Measurements from ENCODE around the gene RAP1GAP.

Gene RAP1GAP

DNA sequence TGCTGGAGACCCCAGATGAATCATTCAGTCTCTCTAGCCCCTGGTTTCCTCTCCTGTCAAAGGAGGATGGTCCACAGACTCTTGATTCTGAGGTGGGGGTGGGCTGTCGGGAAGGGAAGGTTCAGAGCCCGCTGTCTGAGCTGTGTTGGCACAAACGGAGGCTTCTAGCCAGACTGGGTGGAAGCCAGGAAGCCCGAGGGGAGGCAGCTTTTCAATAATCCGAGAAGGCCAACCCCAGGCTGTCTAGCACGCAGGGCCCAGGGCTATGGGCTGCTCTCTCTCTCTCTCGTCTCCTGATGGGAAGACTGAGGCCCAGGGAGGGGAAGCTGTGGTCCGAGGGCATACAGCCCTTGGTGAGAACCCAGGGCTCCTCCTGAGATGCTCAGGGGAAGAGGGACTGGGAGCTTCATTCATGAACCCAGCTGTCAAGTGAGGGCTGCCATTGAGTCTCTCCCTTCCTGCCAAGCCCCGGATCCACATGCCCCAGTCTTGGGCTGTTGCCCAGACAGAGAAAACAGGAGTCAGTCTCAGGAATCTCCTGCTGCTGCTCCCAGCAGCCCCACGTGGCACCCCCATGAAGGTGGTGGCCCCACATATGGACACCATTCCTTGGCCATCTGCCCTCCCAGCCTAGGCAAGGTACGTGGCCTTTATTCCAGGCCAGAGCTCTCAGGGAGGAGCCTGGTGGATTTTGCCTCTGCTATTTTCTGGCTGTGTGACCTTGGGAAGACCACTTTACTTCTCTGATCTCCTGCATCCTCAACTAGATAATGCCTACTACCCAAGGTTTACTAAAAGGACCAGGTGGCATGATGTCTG, 44.4 kb downstream of the RAP1GAP start:
- DNase-seq = no peak

- DNase-seq = peak; percentile 71
Measured at GRCh38 chr1:21623410-21623961, 45.7 kb downstream of the RAP1GAP start.

- DNase-seq = no peak
Measured at GRCh38 chr1:21622466-21623315, 46.5 kb downstream of the RAP1GAP start.

DNA sequence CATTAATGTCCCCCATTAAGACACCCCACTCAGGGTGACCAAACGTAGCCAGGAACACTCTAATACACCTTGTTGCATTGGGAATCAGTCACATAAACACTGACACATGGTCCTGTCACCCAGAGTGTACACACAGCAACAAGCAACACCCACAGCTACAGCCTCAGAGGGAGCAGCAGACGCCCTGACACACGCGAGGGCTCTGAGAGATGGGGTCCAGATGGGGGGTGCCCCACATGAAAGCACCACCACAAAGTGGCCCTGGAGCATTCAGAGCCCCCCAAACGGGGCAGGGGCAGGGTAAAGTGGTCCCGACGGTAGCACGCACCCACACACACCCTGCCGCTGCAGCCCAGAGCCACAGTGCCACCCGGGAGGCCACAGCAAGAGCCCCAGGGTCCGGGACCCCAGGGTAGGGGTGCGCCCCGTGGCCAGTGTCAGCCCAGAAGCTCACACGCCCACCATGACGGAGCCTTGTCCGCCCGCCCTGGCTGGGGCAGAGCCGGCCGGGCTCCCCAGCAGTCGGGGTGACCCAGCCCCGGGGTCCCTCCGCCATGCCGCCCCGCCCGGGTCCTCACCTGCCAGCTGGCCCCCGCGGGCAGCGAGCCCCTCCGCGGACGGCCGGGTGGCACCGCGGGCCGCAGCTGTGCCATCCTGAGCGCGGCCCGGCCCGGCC, 47.3 kb downstream of the RAP1GAP start:
- no peak for DNase-seq

DNA sequence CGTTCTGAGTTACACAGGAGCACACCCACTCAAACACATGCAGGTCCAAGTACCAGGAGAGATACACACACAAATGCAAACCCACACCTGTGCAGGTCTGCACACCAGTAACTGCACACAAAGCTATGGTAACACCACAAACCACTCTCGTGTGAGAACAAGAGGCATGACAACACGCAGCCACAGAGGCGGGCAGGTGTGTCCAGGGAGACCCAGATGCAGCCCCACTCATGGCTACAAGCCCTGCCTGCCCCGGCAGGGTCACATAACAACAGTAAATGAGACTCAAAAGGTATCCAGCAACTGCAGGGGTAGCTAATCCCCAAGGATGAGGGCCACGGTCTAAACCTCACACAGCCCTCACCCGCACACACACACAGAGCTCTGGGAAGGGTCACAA, 48.1 kb downstream of the RAP1GAP start:
- no peak for DNase-seq

GRCh38 chr1:21620496-21620895, 48.7 kb downstream of the RAP1GAP start:
- no peak for DNase-seq

- no peak for DNase-seq
Measured at GRCh38 chr1:21620011-21620410, 49.1 kb downstream of the RAP1GAP start.

DNA sequence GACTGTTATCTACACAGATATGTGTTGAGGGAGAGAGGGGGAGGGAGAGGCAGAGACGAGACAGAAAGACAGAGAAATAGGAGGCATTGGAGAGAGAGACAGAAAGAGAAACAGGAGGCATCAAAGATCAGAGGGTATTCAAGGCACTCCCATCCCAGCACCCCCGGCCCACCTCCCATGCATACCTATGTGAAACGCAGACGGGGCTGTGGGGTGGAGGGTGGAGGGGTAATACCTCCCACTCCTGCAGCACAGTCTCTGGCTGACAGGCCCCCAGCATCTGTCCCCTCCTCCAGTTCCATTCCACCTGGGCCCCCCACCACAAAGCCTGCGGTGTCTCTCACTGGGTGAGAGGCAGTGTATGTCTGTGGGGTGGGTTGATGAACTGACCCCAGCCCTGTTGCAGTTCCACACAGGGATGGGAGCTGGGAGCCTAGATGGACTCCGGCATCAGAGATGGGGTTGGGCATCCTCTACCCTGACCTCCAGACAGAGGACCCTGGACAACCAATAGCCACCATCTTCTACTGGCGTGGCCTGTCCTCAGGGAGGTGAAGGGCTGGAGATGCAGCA, 49.7 kb downstream of the RAP1GAP start:
- DNase-seq = no peak

DNA sequence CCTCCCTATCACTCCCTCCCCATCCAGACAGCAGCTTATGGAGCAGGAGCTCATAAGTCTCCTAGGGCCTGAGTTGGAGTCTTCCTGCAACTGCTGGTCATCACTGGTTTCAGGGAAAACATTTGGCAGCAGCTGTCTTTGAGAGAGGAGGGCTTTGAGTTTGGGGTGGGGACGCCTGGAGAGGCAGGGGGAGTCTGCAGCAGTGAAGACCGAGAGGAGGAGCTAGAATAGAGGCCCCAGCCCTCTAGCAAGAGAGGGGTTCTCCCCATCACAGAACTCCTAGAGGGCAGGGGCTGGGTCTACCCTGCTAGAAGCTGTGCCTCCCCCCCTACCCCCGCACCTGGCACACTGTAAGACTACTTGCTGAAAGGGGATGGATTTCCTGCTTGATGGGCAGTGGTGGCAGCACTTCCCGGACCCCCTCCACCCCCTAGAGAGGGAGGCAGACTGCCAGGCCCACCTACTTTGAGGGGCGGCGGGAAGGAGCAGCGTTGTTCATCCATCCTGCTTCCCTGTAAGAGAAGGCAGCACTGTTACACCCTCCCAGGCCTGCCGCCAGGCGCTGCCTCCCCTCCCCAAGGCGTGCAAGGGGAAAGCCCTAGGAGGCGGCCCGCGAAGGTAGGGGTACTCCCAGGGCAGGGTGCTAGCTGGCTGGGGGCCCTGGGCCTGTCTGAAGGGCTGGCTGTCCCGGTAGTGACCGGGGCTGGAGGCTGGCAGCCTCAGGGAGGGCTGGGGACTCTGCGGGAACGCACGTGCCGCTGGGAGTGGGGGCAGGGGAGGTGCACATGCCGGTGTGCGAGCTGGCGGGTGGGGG, 50.4 kb downstream of the RAP1GAP start:
- DNase-seq = no peak

- DNase-seq = no peak
Measured at GRCh38 chr1:21618059-21618458, 51.1 kb downstream of the RAP1GAP start.

- DNase-seq = no peak
Measured at GRCh38 chr1:21617126-21617738, 51.9 kb downstream of the RAP1GAP start.

GRCh38 chr1:21616372-21616771, 52.8 kb downstream of the RAP1GAP start:
- no peak for DNase-seq

DNA sequence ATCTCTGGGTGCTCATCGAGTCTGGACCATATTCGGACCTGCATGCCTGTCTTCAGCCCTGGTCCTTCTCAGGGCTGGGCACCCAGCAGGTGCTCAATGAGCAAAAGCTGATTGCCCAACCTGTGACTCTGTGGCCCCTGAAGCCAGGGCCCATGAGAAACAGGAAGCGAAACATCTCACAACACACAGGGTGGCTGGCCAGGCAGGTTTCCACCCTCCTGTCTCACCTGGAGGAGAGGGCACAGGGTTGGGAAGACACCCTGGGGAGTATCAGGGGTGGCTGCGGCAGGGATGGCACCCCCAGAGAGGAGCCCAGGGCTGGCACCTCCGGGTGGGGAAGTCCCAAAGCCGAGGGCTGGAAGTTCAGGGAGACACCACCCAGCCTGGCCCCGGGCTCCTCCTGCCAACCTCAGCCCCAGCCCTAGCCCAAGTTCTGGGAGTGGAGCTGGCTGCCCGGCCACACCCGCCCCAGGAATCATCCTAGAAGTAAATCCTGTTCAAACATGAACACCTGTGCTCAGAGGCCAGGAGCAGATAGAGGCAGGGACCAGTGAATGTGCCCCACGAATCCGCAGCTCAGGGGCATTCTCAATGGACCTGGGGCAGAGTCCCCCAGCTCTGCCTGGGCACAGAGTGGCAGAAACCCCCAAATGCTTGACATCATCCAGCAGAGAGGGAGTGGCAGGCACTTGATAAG, 54.6 kb downstream of the RAP1GAP start:
- DNase-seq = no peak

DNA sequence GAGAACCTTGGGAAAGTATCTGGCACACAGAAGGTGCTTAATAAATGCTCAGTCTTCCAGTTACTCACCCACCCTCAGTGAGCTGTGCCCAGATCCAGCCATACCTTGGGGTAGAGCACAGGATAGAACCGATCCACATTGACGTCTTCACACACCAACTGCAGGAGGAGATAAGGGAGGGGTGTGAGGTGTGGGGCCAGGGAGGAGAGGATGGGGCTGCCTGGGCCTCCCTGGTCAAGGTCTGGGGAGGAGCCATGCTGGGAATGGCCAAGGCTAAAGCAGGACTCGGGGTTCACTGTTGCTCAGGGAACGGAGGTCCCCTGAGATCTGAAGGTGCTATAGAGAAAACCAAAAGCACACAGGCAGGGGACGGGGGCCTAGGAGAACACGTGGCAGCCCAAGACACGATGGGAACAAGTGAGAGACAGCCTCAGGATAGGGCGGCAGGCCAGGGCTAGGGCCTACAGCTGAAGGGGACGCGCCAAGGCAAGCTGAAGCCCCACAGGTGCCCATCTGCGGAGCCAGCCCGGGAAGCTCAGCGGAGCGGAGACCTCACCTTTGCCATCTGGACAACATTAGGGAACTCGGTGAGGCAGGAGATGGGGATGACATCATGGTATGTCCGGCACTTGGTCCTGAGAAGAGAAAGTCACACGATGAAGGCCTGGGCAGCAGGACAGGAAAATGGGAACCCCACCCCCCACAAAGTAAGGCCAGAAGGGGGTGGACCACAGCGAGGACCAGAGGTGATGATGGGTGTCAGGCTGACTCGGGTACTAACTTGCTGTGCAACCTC, 55.9 kb downstream of the RAP1GAP start:
- no peak for DNase-seq

DNA sequence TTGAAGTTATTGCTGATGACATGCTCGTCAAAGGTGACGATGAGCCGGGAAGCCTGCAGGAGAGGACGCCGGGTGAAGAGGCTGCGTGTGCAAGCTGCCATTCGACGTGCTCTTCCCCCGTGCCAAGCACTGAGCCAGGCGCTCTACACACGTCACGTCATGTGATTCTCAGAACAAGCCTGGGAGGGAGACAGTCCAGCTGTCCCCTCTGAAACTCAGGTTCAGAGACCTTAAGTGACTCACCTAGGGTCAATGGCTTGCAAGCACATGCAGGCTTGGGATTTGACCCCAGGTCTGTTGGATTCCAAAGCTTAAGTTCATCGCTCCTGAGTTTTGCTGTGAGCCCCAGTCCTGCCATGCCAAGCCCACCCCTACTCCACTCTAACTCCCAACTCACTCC, 57.1 kb downstream of the RAP1GAP start:
- DNase-seq = no peak

GRCh38 chr1:21610989-21611785, 58.0 kb downstream of the RAP1GAP start:
- no peak for DNase-seq

- DNase-seq = no peak
Measured at GRCh38 chr1:21610027-21610426, 59.1 kb downstream of the RAP1GAP start.

GRCh38 chr1:21608798-21609197, 60.4 kb downstream of the RAP1GAP start:
- no peak for DNase-seq
